H9 (cell line): ENCODE measurements around the gene PFDN5. TPM values are rescaled to one million over a fixed set of nuclear protein-coding genes. Genes with fewer than 3 reads are reported as not detected.
A peak's percentile ranks its signal among the peaks of the same experiment; 100 is the strongest.

Experiments used
- DNase-seq: peaks from one replicate; pipeline ENCODE4 v3.0.0-alpha.2; 2017
- H2AFZ ChIP-seq: one replicate; pipeline ENCODE4 v1.6.1; 2013; ENCODE audit warnings: mild to moderate bottlenecking, low read length, control low read depth, moderate library complexity
- H2AK5ac ChIP-seq: 2 replicates; pipeline ENCODE4 v1.6.1; 2013; ENCODE audit warnings: low read length, control low read depth, mixed read lengths; ENCODE audit not compliant: insufficient read length
- H2BK120ac ChIP-seq: one replicate; pipeline ENCODE4 v1.6.1; 2013; ENCODE audit warnings: low read depth, mild to moderate bottlenecking, low read length, control low read depth, inconsistent platforms; ENCODE audit not compliant: poor library complexity, severe bottlenecking
- H2BK12ac ChIP-seq: 2 replicates; pipeline ENCODE4 v1.6.1; 2013; ENCODE audit warnings: low read length, control low read depth, mixed read lengths, low read depth; ENCODE audit not compliant: insufficient read length
- H2BK15ac ChIP-seq: 2 replicates; pipeline ENCODE4 v1.6.1; 2013; ENCODE audit warnings: low read depth, low read length, control low read depth
- H2BK20ac ChIP-seq: one replicate; pipeline ENCODE4 v1.6.1; 2013; ENCODE audit warnings: low read depth, mild to moderate bottlenecking, low read length, control low read depth, inconsistent platforms; ENCODE audit not compliant: poor library complexity, severe bottlenecking
- H2BK5ac ChIP-seq: 2 replicates; pipeline ENCODE4 v1.6.1; 2013; ENCODE audit warnings: low read length, control low read depth, mixed read lengths; ENCODE audit not compliant: insufficient read length
- H3K14ac ChIP-seq: 2 replicates; pipeline ENCODE4 v1.6.1; 2013; ENCODE audit warnings: low read length, control low read depth; ENCODE audit not compliant: insufficient read depth
- H3K18ac ChIP-seq: 2 replicates; pipeline ENCODE4 v1.6.1; 2013; ENCODE audit warnings: low read depth, mild to moderate bottlenecking, mixed read lengths, low read length, control low read depth; ENCODE audit not compliant: insufficient read length
- H3K23ac ChIP-seq: 2 replicates; pipeline ENCODE4 v1.6.1; 2013; ENCODE audit warnings: low read length, control low read depth, mixed read lengths, low read depth; ENCODE audit not compliant: insufficient read length
- H3K23me2 ChIP-seq: 2 replicates; pipeline ENCODE4 v1.6.1; 2013; ENCODE audit warnings: low read depth, mild to moderate bottlenecking, mixed read lengths, low read length, control low read depth; ENCODE audit not compliant: insufficient read length, poor library complexity, severe bottlenecking
- H3K27ac ChIP-seq: 2 replicates; pipeline ENCODE4 v1.5.1; 2013; ENCODE audit warnings: low read length, control low read depth, mixed read lengths, low read depth; ENCODE audit not compliant: insufficient read length
- H3K27me3 ChIP-seq: 2 replicates; pipeline ENCODE4 v1.6.1; 2013; ENCODE audit warnings: low read length, control low read depth, inconsistent platforms; ENCODE audit not compliant: insufficient read depth
- H3K4ac ChIP-seq: 2 replicates; pipeline ENCODE4 v1.6.1; 2013; ENCODE audit warnings: low read depth, mild to moderate bottlenecking, control low read depth, inconsistent platforms, low read length, moderate library complexity
- H3K4me1 ChIP-seq: 2 replicates; pipeline ENCODE4 v1.6.1; 2013; ENCODE audit warnings: low read length, control low read depth, inconsistent platforms; ENCODE audit not compliant: insufficient read depth
- H3K4me2 ChIP-seq: 2 replicates; pipeline ENCODE4 v1.6.1; 2013; ENCODE audit warnings: low read length, control low read depth, mixed read lengths; ENCODE audit not compliant: insufficient read length, insufficient read depth
- H3K56ac ChIP-seq: 2 replicates; pipeline ENCODE4 v1.6.1; 2013; ENCODE audit warnings: low read depth, mild to moderate bottlenecking, mixed read lengths, low read length, control low read depth; ENCODE audit not compliant: insufficient read length
- H3K79me1 ChIP-seq: 2 replicates; pipeline ENCODE4 v1.6.1; 2013; ENCODE audit warnings: low read depth, mild to moderate bottlenecking, moderate library complexity, low read length, control low read depth, inconsistent platforms; ENCODE audit not compliant: insufficient read depth, poor library complexity, severe bottlenecking
- H3K79me2 ChIP-seq: 2 replicates; pipeline ENCODE4 v1.6.1; 2013; ENCODE audit warnings: low read length, control low read depth, inconsistent platforms; ENCODE audit not compliant: insufficient read depth
- H3K9ac ChIP-seq: 2 replicates; pipeline ENCODE4 v1.6.1; 2013; ENCODE audit warnings: low read length, control low read depth, mixed read lengths; ENCODE audit not compliant: insufficient read length; ENCODE audit errors: extremely low read depth
- H3K9me3 ChIP-seq: one replicate; pipeline ENCODE4 v1.6.1; 2013; ENCODE audit warnings: low read depth, low read length, inconsistent platforms; ENCODE audit not compliant: control insufficient read depth
- H3T11ph ChIP-seq: one replicate; pipeline ENCODE4 v1.6.1; 2013; ENCODE audit warnings: mild to moderate bottlenecking, low read length, control low read depth, inconsistent platforms
- H4K20me1 ChIP-seq: one replicate; pipeline ENCODE4 v1.6.1; 2013; ENCODE audit not compliant: control insufficient read depth, insufficient read length, insufficient read depth
- H4K5ac ChIP-seq: 2 replicates; pipeline ENCODE4 v1.6.1; 2013; ENCODE audit warnings: low read depth, mild to moderate bottlenecking, mixed read lengths, low read length, control low read depth; ENCODE audit not compliant: insufficient read length
- H4K8ac ChIP-seq: replicated peaks from 2 replicates; pipeline ENCODE4 v1.6.1; 2013; ENCODE audit warnings: low read length, control low read depth, mixed read lengths, low read depth; ENCODE audit not compliant: insufficient read length
- H4K91ac ChIP-seq: 2 replicates; pipeline ENCODE4 v1.6.1; 2013; ENCODE audit warnings: low read depth, mild to moderate bottlenecking, moderate library complexity, mixed read lengths, low read length, control low read depth; ENCODE audit not compliant: insufficient read length
- H3K27ac Mint-ChIP-seq, 3 experiments: 2 replicates in 2 of 3; 3 replicates in 1 of 3; pipeline ENCODE4 v1.8.0; 2020 to 2021; ENCODE audit warnings: mixed read lengths in 3 of 3, mild to moderate bottlenecking in 1 of 3, moderate library complexity in 1 of 3
- H3K27me3 Mint-ChIP-seq: 2 replicates; pipeline ENCODE4 v1.8.0; 2021; ENCODE audit warnings: low read depth, mild to moderate bottlenecking, moderate library complexity, mixed read lengths
- H3K36me3 Mint-ChIP-seq, 3 experiments: 2 replicates in 2 of 3; 3 replicates in 1 of 3; pipeline ENCODE4 v1.8.0; 2020 to 2021; ENCODE audit warnings: low read depth in 3 of 3, mixed read lengths in 3 of 3; ENCODE audit not compliant: insufficient read depth in 1 of 3
- H3K4me1 Mint-ChIP-seq, 2 experiments: 2 replicates each; pipeline ENCODE4 v1.8.0; 2020; ENCODE audit warnings: mixed read lengths in 2 of 2
- H3K4me3 Mint-ChIP-seq, 2 experiments: 2 replicates in 1 of 2; 3 replicates in 1 of 2; pipeline ENCODE4 v1.8.0; 2020 to 2021; ENCODE audit warnings: mild to moderate bottlenecking in 2 of 2, mixed read lengths in 2 of 2, moderate library complexity in 1 of 2
- H3K9me3 Mint-ChIP-seq, 2 experiments: 2 replicates in 1 of 2; 3 replicates in 1 of 2; pipeline ENCODE4 v1.8.0; 2020; ENCODE audit warnings: mild to moderate bottlenecking in 2 of 2, mixed read lengths in 2 of 2, moderate library complexity in 1 of 2
- WGBS: extraction: QIAGEN DNeasy Blood & Tissue Kit; methylation state at CpG from one replicate; pipeline ENCODE4 v1.1.7; 2013; ENCODE audit warnings: missing lambda C conversion rate, low lambda C conversion rate, mixed read lengths; ENCODE audit not compliant: insufficient read length; ENCODE audit errors: extremely low coverage; 5-methylcytosine and 5-hydroxymethylcytosine counted together
- total RNA-seq: library from RNA; stranded (reverse); gene quantifications from 2 replicates; pipeline ENCODE4 v1.2.1, GENCODE V29; 2021
- TF ChIP-seq, protein P1 (sequence below): fragments of 200-600 bp; sonication (generic); conservative IDR thresholded peaks from 3 replicates; pipeline ENCODE4 v1.8.0; 2021; ENCODE audit warnings: antibody characterized with exemption, mild to moderate bottlenecking

Gene PFDN5
- total RNA-seq, 1 experiment from 2014 or later: 285 TPM

DNA sequence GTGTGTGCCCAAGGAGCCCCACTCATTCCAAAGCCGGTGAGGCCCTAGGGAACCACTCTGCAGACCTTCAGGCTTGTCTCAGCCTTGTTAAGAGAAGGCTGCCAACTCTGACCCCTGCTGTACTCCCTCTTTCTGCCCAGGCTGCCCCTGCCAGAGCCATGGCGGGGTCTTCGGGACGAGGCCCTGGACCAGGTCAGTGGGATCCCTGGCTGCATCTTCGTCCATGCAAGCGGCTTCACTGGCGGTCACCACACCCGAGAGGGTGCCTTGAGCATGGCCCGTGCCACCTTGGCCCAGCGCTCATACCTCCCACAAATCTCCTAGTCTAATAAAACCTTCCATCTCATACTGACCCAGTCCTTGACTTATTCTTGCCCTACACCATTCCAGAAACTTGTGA is 11.5 kb downstream of the PFDN5 start:
- WGBS: no CpG with 5 or more reads among the region's 10 CpGs

More for the DNA sequence above, 11.5 kb downstream of the PFDN5 start:
- Mint-ChIP-seq H3K36me3 (peaks cover 33 to 78% (median 62%) of the 10 kb centered on the region in 3 experiments; a peak in 6 of 7 replicates), H3K27ac (peak overlapping the region in 1 of 3 experiments; percentile 84; a peak in 1 of 7 replicates), H3K4me1 (no peaks in the 10 kb centered on the region), H3K27me3 (no peaks in the 10 kb centered on the region; the same call in 1 of the 2 replicates), H3K4me3 (no peak overlapping the region), H3K9me3 (no peaks in the 10 kb centered on the region)
- H3K14ac ChIP-seq: no peak overlapping the region
- H4K20me1 ChIP-seq: no peaks in the 10 kb centered on the region
- no peak overlapping the region for H2BK15ac ChIP-seq
- no peak overlapping the region for H3K56ac ChIP-seq
- no peak overlapping the region for H2BK120ac ChIP-seq
- H3K79me2 ChIP-seq: no peaks in the 10 kb centered on the region
- H2BK20ac ChIP-seq: no peak overlapping the region
- H4K8ac ChIP-seq: no peak overlapping the region
- no peaks in the 10 kb centered on the region for H3K23me2 ChIP-seq
- no peaks in the 10 kb centered on the region for H3K79me1 ChIP-seq
- no peak overlapping the region for H3K9ac ChIP-seq
- no peaks in the 10 kb centered on the region for H3K4me1 ChIP-seq
- no peak overlapping the region for H4K5ac ChIP-seq
- no peak overlapping the region for H4K91ac ChIP-seq
- TF ChIP-seq, protein P1, sequence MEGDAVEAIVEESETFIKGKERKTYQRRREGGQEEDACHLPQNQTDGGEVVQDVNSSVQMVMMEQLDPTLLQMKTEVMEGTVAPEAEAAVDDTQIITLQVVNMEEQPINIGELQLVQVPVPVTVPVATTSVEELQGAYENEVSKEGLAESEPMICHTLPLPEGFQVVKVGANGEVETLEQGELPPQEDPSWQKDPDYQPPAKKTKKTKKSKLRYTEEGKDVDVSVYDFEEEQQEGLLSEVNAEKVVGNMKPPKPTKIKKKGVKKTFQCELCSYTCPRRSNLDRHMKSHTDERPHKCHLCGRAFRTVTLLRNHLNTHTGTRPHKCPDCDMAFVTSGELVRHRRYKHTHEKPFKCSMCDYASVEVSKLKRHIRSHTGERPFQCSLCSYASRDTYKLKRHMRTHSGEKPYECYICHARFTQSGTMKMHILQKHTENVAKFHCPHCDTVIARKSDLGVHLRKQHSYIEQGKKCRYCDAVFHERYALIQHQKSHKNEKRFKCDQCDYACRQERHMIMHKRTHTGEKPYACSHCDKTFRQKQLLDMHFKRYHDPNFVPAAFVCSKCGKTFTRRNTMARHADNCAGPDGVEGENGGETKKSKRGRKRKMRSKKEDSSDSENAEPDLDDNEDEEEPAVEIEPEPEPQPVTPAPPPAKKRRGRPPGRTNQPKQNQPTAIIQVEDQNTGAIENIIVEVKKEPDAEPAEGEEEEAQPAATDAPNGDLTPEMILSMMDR: no peak
- no peak overlapping the region for H3K23ac ChIP-seq
- H3K4ac ChIP-seq: no peak overlapping the region
- H2AFZ ChIP-seq: no peak overlapping the region
- H3K27ac ChIP-seq: no peak overlapping the region
- no peak overlapping the region for H3T11ph ChIP-seq
- no peak overlapping the region for H2BK5ac ChIP-seq
- no peak for DNase-seq
- H3K4me2 ChIP-seq: no peak overlapping the region
- no peak overlapping the region for H2BK12ac ChIP-seq
- no peak overlapping the region for H3K18ac ChIP-seq
- no peaks in the 10 kb centered on the region for H3K9me3 ChIP-seq
- H3K27me3 ChIP-seq: no peaks in the 10 kb centered on the region
- no peak overlapping the region for H2AK5ac ChIP-seq
